Activated CD4-positive, alpha-beta T cell treated with anti-CD3 and anti-CD28 coated beads, Interleukin-2, amount 50 U/mL, for 1 hour (primary cell): Measurements from ENCODE around the gene HOMER1.

Experiments used
- DNase-seq: peaks from one replicate; pipeline ENCODE4 v3.0.0-alpha.2; 2020

Gene HOMER1

DNA sequence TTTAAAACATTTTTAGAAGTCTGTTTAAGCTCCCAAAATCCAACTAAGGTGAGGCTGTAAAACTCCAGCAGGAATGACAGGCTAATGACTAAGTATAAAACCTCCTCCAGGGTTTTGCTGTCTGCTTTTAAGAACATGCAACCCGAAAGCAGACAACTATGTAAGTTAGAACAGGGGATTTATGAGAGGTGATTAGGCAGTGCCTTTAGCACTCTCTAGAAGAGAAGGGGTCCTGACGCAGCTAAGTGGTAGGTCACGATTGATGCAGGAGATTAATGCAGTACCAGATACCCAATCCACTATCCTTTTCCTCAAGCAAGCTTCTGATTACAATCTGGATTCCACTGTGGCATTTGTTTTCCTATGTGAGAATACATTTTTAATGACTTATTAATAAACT lies 25.9 kb downstream of the HOMER1 start:
- DNase-seq: no peak

DNA sequence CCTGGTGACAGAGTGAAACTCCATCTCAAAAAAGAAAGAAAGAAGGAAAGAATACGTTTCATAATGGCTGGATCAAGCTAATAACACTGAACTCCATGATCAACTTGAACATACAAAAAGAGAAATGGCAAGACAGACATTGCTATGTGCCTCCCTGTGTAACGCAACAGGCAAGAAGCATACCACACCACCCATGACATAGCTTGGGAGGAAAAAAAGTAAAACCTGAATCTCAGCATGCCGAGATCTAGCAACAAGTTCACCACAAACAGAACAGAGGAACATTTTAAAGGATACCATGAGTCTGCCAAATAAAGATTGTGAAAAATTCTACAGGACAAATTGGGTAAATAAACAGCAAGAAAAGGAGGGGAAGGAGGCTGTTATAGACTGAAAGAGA lies 26.7 kb downstream of the HOMER1 start:
- no peak for DNase-seq

DNA sequence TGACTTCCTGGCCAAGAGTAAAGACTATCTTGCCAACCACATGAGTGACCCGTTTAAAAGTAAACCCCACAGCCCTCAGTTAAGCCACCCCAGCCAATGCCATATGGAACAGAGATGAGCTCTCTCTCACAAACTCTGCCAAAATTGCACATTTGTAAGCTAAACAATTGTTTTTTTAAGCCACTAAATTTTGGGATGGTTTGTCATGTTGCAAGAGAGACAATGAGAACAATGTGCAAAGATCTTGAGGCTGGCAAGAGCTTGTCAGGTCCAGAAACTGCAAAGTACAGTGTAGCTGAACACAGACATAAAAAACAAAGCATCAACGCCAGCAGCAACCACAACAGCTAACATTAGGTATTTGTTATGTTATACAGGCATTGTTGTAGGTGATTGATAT lies 27.8 kb downstream of the HOMER1 start:
- DNase-seq: no peak

DNA sequence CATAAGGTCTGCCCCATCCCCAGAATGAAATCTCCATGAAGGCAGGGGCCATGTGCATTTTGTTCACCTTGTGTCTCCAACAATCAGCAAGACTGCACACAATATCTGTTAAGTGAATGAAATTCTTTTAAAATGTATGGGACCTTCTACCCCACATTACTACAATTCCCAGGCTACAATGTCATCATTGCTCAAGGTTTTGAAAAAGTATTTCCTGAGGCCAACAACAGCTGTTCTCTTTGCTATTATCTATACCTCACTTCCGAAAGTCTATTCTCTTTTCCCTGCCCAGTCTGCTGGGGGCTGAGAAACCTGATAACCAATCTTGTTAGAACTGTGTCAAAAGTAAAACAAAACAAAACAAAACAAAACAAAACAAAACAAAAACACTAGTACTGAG lies 29.2 kb downstream of the HOMER1 start:
- no peak for DNase-seq

DNA sequence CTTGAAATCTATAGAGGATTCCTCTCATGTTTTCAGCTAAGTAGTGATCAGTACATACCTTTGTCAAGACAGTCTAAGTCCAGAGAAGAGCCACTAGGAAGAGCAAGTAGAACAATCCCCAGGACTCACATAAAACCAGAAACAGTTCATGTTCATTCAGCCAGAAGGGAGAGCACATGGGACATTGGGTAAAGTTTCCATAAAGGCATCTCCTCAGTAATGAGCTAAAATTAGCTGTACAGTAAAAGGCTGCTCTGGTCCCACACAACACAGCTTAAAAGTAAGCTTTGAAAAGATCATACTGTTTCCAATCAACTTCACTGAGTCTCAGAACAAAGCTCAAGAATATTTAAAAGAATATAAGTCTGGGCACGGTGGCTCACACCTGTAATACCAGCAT lies 32.4 kb downstream of the HOMER1 start:
- DNase-seq: no peak

DNA sequence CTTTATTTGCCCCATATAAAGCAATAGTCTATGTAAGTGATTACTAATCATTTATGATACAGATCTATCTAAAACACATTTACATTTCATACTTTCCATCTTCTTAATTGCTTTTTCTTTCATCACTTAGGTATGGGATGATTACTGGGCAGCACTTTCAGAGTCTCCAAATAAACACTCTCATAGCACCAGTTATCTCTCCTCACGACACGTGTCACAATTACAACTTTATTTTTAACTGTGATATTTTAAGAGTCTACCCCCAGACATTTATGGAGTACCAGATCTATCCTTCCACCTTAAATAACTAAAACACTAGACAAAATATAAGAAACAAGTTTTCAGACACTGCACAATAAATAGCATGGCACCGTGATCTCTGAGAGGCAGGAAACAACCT lies 32.9 kb downstream of the HOMER1 start:
- no peak for DNase-seq

DNA sequence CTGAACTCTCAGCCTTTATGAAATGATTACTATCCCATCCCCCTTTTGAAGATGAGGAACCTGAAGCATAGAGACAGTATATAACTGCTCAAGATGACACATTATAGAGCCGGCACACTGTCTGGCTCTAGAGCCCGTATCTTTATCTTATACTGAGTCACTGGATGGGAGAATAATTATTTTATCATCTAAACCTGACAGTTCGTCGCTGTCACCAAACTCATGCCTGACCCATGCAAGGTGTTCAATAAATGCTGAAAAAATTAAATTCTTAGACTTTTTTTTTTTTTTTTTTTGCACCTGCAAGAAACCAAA lies 38.8 kb downstream of the HOMER1 start:
- no peak for DNase-seq

DNA sequence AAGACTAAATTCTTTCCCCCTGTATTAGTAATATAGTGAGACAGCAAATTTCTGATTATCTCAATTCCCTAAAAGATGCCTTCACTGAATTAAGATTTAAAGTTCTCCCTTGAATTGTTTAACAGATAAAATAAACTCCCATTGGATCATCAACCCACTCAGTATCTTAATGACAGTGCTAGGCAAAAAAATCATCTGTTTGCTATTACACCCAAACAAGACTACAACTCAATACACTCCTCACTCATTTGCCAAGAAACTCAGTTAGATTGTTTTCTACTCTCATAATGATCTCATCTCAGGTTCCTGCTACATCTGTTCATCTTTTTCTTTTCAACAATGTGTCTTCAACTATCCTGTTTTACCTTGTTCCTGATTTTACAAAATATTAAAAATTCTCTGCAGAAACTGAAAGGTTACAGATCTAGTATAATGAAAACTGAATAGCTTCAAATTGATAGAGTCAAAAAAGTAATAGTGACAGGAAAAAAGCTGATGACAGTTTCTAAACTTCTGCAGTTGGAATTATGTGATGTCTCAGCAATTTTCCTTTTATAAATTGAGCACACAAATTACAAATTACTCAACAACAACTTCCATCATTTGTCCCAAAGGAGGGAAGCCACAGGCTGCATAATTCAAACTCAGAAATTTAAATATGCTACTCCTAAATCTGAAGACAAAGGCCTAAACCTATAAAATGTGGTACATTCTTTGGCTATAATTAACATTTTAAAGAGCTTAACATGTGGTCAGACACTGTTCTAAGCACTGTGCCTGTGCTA lies 39.4 kb downstream of the HOMER1 start:
- no peak for DNase-seq

DNA sequence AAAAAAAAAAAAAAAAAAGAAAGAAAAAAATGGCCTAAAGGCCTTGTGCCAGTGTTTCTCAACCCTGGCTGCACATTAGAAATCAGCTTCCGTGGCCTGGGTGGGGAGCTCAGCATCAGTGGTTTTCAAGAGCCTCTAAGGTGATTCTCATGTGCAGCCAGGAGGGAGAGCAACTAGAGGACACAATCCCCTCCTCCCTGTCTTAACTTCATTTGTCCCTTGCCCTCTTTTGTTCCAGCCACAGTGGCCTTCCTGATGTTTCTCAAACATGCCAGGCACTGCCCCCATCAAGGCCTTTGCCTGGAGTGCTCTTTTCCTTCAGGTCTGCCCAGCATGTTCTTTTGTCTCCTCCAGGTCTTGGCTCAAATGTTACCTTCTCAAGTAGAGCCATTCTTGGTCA lies 42.4 kb downstream of the HOMER1 start:
- DNase-seq: no peak

DNA sequence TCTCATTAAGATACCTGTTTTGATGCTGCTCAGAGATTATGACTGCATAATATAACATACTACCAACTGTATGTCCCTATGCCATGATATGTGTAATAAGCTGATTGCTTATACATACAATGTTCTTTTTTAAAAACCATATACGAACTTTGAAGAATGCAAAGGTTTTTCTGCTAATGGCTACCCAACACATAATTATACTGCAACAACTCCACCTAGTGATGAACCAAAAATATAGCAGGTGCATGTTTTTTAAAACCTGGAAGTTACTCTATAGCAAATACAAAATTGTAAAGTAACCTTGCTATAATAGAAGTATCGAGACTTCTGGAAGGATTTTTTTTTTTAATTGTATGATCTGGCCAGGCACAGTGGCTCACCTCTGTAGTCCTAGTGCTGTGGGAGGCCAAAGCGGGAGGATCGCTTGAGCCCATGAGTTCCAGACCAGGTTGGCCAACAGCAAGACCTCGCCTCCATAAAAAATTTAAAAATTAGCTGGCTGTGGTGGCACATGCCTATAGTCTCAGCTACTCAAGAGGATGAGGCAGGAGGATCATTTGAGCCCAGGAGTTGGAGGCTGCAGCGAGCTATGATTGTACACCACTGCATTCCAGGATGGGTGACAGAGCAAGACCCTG lies 49.1 kb downstream of the HOMER1 start:
- DNase-seq: no peak

DNA sequence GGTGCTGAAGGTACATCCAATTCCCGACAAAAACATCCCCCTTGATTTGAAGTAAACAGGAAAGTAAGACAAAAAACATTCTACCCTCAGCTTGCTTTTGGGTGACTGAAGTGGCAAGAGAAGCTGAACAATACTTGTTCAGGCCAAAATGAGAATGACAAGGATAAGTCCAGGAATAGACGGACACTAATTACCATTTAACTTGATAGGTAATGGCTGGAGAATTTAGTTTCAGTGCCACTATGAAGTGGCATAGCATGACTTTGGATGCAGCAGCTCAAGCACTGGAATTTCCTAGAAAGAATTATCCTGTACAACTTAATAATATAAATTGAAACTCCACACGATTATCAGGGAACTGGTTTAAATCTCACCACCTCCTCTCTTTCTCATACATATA lies 49.7 kb downstream of the HOMER1 start:
- no peak for DNase-seq

DNA sequence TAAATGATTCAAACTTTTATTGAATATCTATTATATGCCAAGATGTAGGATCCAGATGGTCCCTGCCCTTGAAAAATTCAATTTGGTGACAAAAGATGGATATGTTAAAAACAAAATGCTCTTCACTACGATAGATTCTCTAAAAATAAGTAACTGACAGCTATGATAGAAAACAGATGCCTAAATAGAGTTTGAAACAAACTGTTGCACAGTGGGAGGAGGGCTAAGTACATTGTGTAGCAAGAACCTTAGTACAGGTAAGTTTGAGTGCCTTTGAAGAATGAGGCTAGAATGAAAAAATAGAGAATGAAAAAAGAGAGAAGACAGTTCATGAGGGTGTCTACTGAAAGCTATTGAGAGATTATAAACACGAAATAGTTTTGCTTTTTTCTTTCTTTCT lies 54.3 kb downstream of the HOMER1 start:
- DNase-seq: no peak

DNA sequence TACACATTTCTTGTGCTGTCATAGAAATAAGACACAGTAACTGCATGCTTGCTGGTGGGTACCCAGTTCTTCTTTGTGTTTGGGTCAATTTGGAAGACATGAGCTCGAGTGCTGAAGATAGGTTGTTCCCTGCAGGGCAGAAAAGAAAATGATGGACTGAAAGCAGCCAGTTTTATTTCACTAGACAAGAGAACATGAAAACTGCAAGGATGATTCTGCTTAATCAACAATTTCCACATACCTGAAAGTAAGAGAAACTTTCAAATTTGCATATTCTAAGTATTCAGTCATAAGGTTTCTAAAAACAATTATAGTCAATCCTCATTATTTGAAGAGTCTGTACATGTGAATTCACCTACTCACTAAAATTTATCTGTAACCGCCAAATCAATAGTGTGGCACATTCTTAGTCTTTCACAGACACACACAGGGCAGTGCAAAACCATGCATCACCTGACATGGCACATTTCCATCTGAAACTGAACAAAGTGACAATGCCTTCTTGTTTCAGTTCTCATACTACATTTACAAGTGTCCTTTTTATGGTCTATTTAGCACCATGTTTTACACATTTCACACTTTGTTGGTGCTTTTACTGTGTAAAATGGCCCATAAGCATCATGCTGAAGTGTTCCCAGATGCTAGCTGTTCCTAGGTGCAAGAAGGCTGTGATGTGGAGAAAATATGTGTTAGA lies 56.9 kb downstream of the HOMER1 start:
- DNase-seq: no peak

DNA sequence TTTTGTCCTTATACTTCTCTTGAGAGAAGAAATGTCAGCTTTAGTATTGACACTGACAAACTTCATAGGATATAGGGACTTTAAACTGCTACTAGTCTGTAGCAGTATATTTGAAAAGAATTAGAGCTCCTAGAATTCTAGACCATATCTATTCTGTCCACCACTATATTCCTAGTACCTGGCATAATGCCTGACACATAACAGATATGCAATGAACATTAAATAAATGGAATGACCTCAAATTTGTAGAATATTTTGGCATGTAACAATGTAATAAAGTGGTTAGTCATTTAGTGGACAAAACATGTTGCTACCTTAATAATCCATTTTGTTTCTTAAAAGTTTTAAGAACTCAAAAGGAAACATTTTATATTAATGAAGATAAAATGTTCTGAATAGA lies 57.5 kb downstream of the HOMER1 start:
- no peak for DNase-seq

DNA sequence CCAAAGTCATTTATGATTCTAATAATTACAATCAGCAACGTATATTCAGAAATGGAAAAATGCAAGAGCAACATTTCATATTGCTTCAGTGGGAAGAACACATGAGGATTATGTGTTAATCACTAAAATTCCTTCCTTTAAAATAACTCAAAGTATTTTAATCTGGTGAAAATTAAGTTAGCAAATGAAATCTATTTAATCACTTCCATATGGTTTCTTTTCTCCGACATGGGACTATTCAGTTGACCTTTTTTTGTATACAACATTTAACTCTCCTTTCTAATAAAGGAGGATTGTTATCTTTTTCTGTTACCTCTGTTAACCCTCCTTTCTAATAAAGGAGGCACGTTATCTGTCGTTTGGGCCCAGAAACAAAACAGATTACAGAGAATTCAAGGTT lies 59.9 kb downstream of the HOMER1 start:
- DNase-seq: no peak

DNA sequence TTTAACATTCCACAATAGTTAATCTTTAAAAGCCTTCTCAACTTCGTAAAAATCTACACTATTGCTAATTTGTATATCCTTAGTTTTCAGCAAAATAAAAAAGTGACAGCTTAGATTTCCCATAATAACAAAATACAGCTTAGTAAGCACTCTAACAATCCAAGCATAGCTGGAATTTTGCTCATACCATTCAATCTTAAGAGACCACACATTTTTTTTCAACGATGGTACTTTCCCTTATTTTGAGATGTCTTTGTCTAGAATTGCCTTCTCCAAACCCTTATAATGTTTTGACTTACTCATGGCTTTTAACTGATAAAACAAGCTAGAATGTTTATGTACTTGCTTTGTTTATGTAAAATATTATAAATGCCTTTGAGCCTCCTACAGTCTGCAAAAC lies 65.6 kb downstream of the HOMER1 start:
- DNase-seq: no peak

DNA sequence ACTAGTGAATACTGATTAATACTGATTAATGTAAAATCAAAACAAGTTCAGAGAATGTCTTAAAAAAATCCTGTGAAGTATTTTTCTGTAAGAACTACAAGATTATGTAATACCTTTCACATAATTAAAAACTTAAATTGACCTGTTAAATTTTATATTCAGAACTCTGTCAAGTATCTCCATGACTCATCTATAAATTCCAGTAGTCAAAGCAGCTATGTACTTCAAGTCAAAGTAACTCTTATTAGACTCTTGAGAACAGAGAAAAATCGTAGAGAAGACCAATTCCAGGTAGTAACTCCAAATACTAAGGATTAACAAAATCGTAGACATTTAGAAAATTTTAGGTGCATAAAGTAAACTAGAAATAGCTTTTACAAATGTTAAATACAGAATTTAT lies 77.1 kb downstream of the HOMER1 start:
- no peak for DNase-seq

DNA sequence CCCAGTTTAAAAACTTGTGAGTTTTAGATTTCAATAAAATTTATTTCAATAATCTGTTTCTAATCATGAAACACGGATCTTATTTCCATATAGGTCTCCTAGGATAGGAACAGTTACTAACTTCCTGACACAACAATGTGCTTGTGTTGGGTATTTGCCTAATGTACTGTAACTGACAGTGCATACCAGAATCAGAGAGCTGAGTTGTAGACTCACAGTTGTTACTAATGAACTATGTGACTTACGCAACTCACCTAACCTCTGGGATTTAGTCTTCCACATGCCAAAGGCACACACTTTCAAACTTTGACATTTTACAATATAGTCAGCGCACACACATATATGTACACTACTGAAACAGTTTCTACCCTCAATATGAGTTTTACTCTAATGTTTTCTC lies 77.7 kb downstream of the HOMER1 start:
- DNase-seq: no peak

DNA sequence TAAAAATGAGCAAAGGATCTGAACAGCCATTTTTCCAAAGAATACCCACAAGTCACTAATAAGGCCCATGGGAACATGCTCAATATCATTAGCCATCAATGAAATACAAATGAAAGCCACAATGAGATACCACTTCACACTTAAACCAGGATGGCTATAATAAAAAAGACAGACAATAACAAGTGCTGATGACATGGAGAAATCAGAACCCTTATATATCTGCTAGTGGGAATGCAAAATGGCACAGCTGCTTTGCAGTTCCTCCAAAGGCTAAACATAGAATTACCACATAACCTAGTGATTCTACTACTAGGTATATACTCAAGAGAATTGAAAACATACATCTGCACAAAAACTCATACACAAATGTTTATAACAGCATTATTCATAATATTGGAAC lies 83.7 kb downstream of the HOMER1 start:
- DNase-seq: no peak

DNA sequence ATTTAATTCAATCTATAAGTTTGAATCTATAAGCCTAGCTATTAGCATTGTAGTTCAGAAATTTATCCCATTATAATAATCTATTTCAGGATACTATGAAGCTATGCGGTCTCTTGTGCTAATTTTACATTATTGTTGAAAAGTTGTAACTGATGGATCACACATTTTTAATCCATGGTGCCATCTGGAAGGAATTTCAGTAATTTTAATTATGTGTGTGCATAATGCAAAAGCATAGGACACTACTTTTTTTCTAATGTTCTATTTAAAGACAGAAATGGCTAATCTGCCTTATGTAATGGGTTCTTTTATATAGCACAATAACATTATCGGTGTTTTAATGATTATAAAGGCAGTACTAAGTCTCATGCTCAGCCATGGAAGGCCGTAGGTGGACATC lies 90.6 kb downstream of the HOMER1 start:
- DNase-seq: no peak

DNA sequence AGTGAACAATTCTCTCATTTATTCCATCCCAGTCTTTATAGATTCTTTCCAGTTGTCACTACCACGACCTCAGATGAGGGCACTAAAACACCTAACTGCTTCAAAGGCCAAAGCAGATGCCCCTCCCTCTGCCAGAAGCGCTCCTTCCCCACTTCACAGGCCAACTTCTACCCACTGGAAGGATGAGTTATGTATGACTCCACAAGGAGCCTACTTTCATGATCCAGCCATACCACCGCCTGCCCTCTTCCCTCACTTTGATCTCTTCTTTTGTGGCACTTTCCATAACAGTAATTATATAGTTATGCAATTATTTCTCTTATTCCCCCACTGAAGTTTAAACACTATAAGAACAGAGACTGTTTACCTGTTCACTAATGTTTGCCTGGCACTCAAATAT lies 93.7 kb downstream of the HOMER1 start:
- no peak for DNase-seq

DNA sequence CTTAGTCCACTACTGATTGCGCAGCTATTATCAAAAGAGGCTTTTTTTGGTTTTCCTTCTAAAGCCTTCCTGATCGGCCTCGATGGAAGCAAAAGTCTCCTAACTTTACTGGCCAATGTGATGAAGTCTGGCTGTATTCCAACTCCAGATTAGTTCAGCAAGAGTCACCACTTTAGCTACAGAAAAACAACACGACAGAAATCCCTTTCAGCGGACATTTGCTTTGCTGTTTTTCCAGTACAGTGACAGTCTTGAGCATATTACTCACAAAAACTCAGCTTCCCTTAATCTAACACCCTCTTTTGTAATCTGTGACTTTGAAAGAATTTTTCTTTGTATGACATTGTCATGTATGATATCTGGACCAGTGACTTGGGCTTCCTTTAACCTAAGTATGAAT lies 95.7 kb downstream of the HOMER1 start:
- DNase-seq: no peak

DNA sequence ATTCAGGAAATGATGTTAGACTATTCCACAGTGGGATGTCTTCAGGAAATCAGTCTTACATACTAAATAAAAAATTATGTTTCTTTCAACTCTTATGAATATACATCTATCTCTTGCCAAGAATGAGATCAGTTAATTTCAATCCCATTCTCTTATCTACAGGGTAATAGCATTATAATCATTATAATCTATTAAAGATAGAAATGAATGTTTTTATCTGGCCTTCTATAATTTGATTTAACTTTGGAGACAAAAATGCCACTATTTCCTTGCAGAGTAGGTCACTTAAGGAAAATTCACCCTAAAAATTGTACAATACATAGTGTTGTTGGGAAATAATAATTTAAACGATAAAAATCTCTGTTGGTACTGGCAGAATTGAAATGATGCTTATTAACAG lies 96.4 kb downstream of the HOMER1 start:
- no peak for DNase-seq

DNA sequence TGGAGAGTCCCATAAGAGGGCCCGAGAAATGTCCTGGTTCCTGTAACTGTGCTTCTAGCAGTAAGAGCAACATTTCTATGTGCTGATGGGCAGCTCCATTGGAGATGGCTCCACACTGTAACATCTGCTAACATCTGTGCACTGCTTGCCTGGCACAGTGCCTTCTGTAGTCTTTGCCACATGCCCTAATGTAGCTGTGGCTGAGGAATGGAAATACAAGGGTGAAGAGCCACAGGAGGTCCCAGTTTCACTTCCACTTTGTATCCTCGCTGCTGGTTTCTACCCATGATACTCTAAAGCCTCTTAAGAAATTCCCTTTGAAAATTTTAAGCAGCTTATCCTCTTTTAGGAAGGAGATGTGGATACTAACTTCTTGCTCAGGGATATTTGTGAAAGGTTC lies 97.4 kb downstream of the HOMER1 start:
- no peak for DNase-seq

DNA sequence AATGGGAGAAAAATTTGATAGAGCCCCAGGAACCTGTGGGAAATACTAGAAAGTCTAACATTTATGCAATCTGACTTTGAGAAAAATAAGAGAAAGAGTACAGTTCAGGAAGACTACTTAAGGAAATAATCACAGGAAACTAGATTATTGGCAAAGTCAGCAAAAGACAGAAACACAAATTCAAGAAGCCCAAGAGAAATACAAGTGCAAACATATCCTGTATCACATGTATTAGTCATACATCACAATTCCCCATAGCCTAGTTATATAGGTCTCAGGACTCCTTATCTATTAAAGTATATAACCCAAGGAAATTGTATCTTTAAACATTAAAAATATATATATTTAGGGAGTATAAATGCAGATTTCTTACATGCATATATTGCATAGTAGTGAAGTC lies 100.8 kb downstream of the HOMER1 start:
- no peak for DNase-seq
